GM20431 (cell line): ENCODE data around the gene SNX8.

Experiments
- in situ Hi-C: fragments of 300-500 bp; cut with MseI, MboI; formaldehyde crosslinking; loops from one replicate; pipeline ENCODE4 v1.15.0; 2020; ENCODE audit warnings: low sequenced_read_pairs; ENCODE audit not compliant: unreplicated experiment

The SNX8 gene

GRCh38 chr7:2299870-2300512 lies 14.2 kb downstream of the SNX8 start:
- in situ Hi-C loops, result no loop called here

GRCh38 chr7:2299131-2299829 lies 15.0 kb downstream of the SNX8 start:
- in situ Hi-C loops, result no loop called here

DNA sequence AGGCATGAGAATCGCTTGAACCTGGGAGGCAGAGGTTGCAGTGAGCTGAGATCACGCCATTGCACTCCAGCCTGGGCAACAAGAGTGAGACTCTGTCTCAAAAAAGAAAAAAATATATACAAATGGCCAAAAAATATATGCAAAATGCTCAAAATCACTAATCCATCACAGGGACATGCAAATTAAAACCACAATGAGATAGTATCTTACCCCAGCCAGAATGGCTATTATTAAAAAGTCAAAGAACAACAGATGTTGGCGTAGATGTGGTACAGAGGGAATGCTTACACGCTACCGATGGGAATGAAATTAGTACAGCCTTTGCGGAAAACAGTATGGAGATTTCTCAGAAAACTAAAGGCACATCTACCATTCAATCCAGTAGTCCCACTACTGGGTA lies 17.4 kb downstream of the SNX8 start:
- in situ Hi-C loops, result no loop called here

DNA sequence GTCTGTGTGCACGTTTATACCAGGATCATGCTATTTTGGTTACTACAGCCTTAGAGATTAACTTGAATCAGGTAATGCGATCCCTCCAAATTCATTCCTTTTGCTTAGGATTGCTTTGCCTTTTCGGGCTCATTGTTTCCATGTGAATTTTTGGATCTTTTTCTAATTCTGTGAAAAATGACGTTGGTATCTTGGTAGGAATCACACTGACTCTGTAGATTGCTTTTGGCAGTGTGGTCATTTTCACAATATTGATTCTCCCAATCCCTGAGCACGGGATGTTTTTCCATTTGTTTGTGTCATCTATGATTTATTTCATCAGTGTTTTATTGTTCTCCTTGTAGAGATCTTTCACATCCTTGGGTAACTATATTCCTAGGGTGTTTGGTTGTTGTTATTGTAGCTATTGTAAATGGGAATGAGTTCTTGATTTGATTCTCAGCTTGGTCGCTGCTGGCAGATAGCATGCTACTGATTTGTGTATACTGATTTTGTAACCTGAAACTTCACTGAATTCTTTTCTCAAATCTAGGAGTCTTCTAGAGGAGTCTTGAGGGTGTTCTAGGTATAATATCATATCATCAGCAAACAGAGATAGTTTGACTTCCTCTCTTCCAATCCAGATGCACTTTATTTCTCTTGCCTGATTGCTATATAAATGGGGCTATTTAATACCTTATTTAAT lies 18.2 kb downstream of the SNX8 start:
- in situ Hi-C loops, result no loop called here

GRCh38 chr7:2290877-2291276 lies 23.4 kb downstream of the SNX8 start:
- in situ Hi-C loops, result no loop called here

- in situ Hi-C loops, result no loop called here
These were observed 24.6 kb downstream of the SNX8 start for GRCh38 chr7:2289621-2290020.

- in situ Hi-C loops, result no loop called here
These were observed 25.1 kb downstream of the SNX8 start for GRCh38 chr7:2289111-2289586.

DNA sequence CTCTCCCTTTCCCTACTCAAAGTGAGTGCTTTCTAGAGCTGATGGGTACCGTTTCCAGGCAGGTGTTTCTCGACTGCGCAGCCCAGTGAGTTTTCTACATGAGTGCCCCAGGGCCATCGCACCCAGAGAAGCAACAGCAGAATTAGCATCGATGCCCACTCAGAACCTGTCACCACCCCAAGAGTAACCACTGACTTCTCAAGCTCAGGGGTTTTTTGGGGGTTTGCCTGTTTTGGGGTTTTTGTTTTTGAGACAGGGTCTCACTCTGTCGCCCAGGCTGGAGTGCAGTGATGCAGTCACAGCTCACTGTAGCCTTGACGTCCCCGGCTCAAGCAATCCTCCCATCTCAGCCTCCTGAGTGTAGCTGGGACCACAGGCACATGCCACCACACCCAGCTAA lies 25.7 kb downstream of the SNX8 start:
- in situ Hi-C loops, result no loop called here

DNA sequence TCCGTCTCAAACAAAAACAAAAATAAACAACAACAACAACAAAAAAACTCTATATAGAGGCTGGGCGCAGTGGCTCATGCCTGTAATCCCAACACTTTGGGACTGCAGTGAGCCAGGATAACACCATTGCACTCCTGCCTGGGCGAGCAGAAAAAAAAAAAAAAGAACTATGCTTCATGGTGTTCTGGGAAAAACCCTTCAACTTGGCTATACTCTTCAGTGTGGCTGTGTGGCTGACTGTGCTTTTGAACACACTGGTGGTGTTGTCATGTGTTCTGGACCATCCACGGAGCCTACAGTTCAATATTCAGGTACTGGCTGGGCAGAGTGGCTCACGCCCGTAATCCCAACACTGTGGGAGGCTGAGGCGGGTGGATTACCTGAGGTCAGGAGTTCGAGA lies 26.5 kb downstream of the SNX8 start:
- in situ Hi-C loops, result no loop called here

- in situ Hi-C loops, result no loop called here
These were observed 31.2 kb downstream of the SNX8 start for GRCh38 chr7:2283074-2283473.

DNA sequence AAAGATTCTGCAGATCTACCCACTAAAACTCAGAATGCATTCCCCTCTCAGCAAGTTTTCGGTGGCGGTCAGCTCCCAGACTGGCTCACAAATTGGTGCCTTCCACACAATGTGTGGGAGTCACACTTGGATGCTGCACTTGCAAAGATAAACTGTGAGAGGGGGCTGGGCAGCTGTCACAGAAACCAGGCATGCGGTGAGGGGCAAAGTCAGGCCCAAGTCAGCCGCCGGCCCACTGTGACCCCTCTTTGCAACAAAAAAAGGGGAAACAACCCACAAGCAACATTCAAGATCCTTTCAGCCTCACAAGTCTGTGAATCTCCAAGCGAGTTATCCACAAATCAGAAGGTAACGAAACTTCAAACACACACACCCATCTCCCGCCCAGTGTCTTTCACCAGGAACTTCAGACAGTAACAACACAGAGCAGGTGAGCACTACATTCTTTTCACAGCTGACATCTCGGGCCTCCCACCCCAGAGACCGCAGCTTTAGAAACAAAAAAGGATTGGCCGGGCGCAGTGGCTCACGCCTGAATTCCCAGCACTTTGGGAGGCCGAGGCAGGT lies 32.0 kb downstream of the SNX8 start:
- in situ Hi-C loops, result no loop called here

DNA sequence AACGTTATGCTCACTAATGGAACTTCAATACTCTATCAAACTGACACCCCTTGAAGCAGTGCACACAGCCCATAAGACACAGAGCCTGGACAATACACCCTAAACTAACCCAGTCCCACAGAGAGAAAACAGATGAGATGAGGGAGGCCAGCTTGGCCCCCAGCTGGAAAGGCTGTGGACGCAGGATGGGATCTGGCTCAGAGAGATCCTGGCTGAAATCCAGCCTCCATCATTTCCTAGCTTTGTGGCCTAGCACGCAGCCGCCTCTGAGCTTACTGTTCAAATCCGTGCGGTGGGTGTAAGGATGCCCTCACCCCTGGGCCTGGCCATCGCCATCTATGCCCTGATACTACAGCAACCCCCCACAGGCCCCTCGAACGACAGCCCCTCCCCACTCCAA lies 32.7 kb downstream of the SNX8 start:
- in situ Hi-C loops, result no loop called here

GRCh38 chr7:2280424-2280823 lies 33.8 kb downstream of the SNX8 start:
- in situ Hi-C loops, result no loop called here

- in situ Hi-C loops, result no loop called here
These were observed 34.3 kb downstream of the SNX8 start for GRCh38 chr7:2279896-2280295.

DNA sequence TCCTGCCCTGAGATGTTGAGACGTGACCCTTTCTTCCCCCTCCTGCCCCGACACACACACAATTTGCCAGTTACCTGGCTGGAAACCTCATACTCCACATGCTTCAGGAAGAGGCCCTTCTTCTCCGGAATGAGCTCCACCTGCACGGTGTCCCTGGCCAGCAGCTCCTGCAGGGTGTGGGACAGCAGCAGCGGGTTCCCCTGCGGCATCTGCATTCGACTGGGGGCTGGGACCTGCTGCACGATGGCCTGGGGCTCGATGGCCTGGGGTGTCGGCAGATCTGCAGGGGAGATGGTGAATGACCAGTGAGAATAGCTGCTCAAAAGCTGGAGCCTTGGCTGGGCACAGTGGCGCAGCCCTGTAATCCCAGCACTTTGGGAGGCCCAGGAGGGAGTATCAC lies 36.2 kb downstream of the SNX8 start:
- in situ Hi-C loops, result no loop called here

GRCh38 chr7:2276107-2276506 lies 38.1 kb downstream of the SNX8 start:
- in situ Hi-C loops, result no loop called here

DNA sequence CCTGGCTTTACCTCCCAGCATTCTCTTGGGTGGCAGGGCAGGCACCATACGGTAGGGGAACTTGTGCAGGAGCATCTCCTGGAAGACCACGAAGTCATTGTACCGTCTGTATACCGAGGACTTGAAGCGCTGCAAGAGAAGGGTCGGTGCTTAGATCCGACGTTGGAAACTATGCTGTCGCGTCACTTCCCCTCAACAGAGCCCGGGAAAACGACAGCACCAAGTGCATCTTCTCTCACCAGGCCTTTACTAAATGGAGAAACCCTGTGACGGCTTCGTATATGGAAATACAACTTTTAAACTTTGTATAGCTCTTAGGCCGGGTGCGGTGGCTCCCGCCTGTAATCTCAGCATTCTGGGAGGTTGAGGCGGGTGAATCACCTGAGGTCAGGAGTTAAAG lies 39.1 kb downstream of the SNX8 start:
- in situ Hi-C loops, result no loop called here

GRCh38 chr7:2274666-2275065 lies 39.6 kb downstream of the SNX8 start:
- in situ Hi-C loops, result no loop called here

GRCh38 chr7:2273866-2274265 lies 40.4 kb downstream of the SNX8 start:
- in situ Hi-C loops, result no loop called here

- in situ Hi-C loops, result no loop called here
These were observed 42.2 kb downstream of the SNX8 start for GRCh38 chr7:2272031-2272430.
